Hepatocyte (in vitro differentiated cells): ENCODE data around the gene TMEM151A. TPM values are rescaled to one million over a fixed set of nuclear protein-coding genes. Genes with fewer than 3 reads are reported as not detected.

Source experiments
- DNase-seq: peaks from one replicate; pipeline ENCODE4 v3.0.0-alpha.2; 2016; ENCODE audit warnings: low spot score
- H2AFZ ChIP-seq: fragments of 200-600 bp; sonication (generic); 2 replicates; pipeline ENCODE4 v1.6.0; 2016; ENCODE audit warnings: antibody characterized with exemption, mild to moderate bottlenecking
- H3K27ac ChIP-seq: fragments of 200-600 bp; sonication (generic); 2 replicates; pipeline ENCODE4 v1.5.1; 2016; ENCODE audit warnings: mild to moderate bottlenecking
- H3K27me3 ChIP-seq: fragments of 200-600 bp; sonication (generic); 2 replicates; pipeline ENCODE4 v1.6.1; 2016
- H3K36me3 ChIP-seq: fragments of 200-600 bp; sonication (generic); replicated peaks from 2 replicates; pipeline ENCODE4 v1.5.1; 2016; ENCODE audit warnings: low read depth; ENCODE audit not compliant: insufficient read depth
- H3K4me1 ChIP-seq: fragments of 200-600 bp; sonication (generic); 2 replicates; pipeline ENCODE4 v1.5.1; 2016; ENCODE audit warnings: mild to moderate bottlenecking, moderate library complexity; ENCODE audit not compliant: insufficient read depth
- H3K4me2 ChIP-seq: fragments of 200-600 bp; sonication (generic); 2 replicates; pipeline ENCODE4 v1.6.0; 2016
- H3K4me3 ChIP-seq: fragments of 200-600 bp; sonication (generic); 2 replicates; pipeline ENCODE4 v1.5.1; 2016; ENCODE audit warnings: mild to moderate bottlenecking
- H3K79me2 ChIP-seq: fragments of 200-600 bp; sonication (generic); 2 replicates; pipeline ENCODE4 v1.6.0; 2017; ENCODE audit warnings: mild to moderate bottlenecking
- H3K9me2 ChIP-seq: fragments of 200-600 bp; sonication (generic); replicated peaks from 2 replicates; pipeline ENCODE4 v1.6.0; 2017; ENCODE audit warnings: mild to moderate bottlenecking; ENCODE audit not compliant: insufficient read depth
- H3K9me3 ChIP-seq: fragments of 200-600 bp; sonication (generic); 2 replicates; pipeline ENCODE4 v1.5.1; 2016; ENCODE audit warnings: low read depth, mild to moderate bottlenecking
- H4K20me1 ChIP-seq: fragments of 200-600 bp; sonication (generic); 2 replicates; pipeline ENCODE4 v1.6.0; 2016; ENCODE audit warnings: mild to moderate bottlenecking; ENCODE audit not compliant: insufficient read depth, poor library complexity, severe bottlenecking
- EZH2 ChIP-seq: fragments of 200-600 bp; sonication (generic); IDR thresholded peaks from 2 replicates; pipeline ENCODE4 v1.6.1; 2016; ENCODE audit warnings: antibody characterized with exemption, mild to moderate bottlenecking, borderline replicate concordance
- EZH2phosphoT487 ChIP-seq: fragments of 200-600 bp; sonication (generic); IDR thresholded peaks from one replicate; pipeline ENCODE4 v1.6.1; 2018; ENCODE audit warnings: antibody characterized with exemption, mild to moderate bottlenecking, low read depth, moderate library complexity; ENCODE audit not compliant: unreplicated experiment, severe bottlenecking
- WGBS: methylation state at CpG from one replicate; pipeline ENCODE4 v1.1.6; 2016; ENCODE audit warnings: low lambda C conversion rate; ENCODE audit errors: missing lambda C conversion rate; 5-methylcytosine and 5-hydroxymethylcytosine counted together
- polyA plus RNA-seq: library from polyadenylated mRNA; unstranded; fragments of >200 nt; fragmentation: Nextera tagmentation; extraction: Ambion mirVana; gene quantifications from 2 replicates; pipeline ENCODE4 v1.2.1, GENCODE V29; 2016
- total RNA-seq: library from RNA; depleted of rRNA; stranded (reverse); fragments of >200 nt; gene quantifications from 2 replicates; pipeline ENCODE4 v1.2.3, GENCODE V29; 2014
- TF ChIP-seq, protein P1 (sequence below): fragments of 200-600 bp; sonication (generic); IDR thresholded peaks from 2 replicates; pipeline ENCODE4 v1.5.1; 2016; ENCODE audit warnings: antibody characterized with exemption, mild to moderate bottlenecking; ENCODE audit not compliant: poor library complexity

TMEM151A gene
- total and polyA plus RNA-seq, 2 experiments from 2014 or later, result 21.4 to 36.4 TPM

- no peak overlapping the region for H2AFZ ChIP-seq
- no peaks in the 10 kb centered on the region for H3K36me3 ChIP-seq
- no peaks in the 10 kb centered on the region for H3K9me2 ChIP-seq
- no peak overlapping the region for H3K4me3 ChIP-seq
- H3K27ac ChIP-seq, result no peak overlapping the region
- TF ChIP-seq, protein P1, sequence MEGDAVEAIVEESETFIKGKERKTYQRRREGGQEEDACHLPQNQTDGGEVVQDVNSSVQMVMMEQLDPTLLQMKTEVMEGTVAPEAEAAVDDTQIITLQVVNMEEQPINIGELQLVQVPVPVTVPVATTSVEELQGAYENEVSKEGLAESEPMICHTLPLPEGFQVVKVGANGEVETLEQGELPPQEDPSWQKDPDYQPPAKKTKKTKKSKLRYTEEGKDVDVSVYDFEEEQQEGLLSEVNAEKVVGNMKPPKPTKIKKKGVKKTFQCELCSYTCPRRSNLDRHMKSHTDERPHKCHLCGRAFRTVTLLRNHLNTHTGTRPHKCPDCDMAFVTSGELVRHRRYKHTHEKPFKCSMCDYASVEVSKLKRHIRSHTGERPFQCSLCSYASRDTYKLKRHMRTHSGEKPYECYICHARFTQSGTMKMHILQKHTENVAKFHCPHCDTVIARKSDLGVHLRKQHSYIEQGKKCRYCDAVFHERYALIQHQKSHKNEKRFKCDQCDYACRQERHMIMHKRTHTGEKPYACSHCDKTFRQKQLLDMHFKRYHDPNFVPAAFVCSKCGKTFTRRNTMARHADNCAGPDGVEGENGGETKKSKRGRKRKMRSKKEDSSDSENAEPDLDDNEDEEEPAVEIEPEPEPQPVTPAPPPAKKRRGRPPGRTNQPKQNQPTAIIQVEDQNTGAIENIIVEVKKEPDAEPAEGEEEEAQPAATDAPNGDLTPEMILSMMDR, result no peak
- TF ChIP-seq EZH2phosphoT487, result no peak
- no peak for TF ChIP-seq EZH2
- peaks cover 7% of the 10 kb centered on the region for H3K4me1 ChIP-seq
- H3K9me3 ChIP-seq, result no peaks in the 10 kb centered on the region
- no peaks in the 10 kb centered on the region for H3K79me2 ChIP-seq
- H3K4me2 ChIP-seq, result no peak overlapping the region
- no peak for DNase-seq
- no peaks in the 10 kb centered on the region for H4K20me1 ChIP-seq
- 92% methylated on average over 30 of the region's 30 CpGs for WGBS
- H3K27me3 ChIP-seq, result peaks cover 30% of the 10 kb centered on the region
Observed at GRCh38 chr11:66293777-66294625, 2.3 kb downstream of the TMEM151A start.

DNA sequence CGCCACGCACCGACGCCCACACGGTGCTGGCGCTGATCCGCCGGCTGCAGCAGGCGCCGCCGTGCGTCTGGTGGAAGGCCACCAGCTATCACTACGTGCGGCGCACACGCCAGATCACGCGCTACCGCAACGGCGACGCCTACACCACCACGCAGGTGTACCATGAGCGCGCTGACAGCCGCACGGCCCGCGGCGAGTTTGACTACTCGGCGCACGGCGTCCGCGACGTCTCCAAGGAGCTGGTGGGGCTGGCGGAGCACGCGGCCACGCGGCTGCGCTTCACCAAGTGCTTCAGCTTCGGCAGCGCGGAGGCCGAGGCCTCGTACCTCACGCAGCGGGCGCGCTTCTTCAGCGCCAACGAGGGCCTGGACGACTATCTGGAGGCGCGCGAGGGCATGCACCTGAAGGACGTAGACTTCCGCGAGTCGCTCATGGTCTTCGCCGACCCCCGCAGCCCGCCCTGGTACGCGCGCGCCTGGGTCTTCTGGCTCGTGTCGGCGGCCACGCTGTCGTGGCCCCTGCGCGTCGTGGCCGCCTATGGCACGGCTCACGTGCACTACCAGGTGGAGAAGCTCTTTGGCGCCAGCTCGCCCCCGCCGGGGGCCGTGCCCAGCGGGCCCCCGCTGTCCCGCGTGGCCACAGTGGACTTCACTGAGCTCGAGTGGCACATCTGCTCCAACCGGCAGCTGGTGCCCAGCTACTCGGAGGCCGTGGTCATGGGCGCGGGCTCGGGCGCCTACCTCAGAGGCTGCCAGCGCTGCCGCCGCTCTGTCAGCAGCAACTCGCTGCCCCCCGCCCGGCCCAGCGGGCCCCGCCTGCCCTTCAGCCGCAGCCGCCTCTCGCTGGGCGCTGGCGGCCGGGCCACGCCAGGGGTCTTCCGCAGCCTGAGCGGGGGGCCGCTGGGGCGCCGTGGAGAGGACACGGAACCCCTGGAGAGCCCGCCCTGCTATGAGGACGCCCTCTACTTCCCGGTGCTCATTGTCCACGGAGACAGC, 3.2 kb downstream of the TMEM151A start:
- TF ChIP-seq, protein P1, result no peak
- Histone ChIP-seq H3K4me2 (no peak overlapping the region), H4K20me1 (no peaks in the 10 kb centered on the region), H3K27me3 (peaks cover 30% of the 10 kb centered on the region), H3K79me2 (no peaks in the 10 kb centered on the region), H3K4me3 (no peak overlapping the region), H3K27ac (no peak overlapping the region), H3K4me1 (peaks cover 6% of the 10 kb centered on the region), H3K9me2 (no peaks in the 10 kb centered on the region), H3K9me3 (no peaks in the 10 kb centered on the region), H2AFZ (no peak overlapping the region), H3K36me3 (no peaks in the 10 kb centered on the region)
- no peak for DNase-seq
- WGBS, result 98% methylated on average over 76 of the region's 123 CpGs

DNA sequence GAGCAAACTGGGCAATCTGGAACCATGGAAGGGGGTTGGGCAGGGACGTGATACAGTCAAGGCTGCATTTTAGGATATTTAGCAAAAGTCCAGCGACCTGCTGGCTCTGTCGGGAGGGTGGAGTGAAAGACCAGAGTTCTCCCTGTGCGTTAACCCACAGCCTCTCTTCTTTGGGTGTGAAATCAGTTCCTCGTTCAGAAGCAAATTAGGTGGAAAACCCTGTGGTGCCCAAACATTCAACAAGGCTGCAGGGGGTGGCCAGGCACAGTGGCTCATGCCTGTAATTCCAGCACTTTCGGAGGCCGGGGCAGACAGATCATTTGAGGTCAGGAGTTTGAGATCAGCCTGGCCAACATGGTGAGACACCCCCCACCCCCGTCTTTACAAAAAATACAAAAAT, 5.9 kb downstream of the TMEM151A start:
- no peak for TF ChIP-seq EZH2
- TF ChIP-seq, protein P1, result no peak
- TF ChIP-seq EZH2phosphoT487, result no peak
- no peak overlapping the region for H3K4me2 ChIP-seq
- H3K27ac ChIP-seq, result no peak overlapping the region
- no peaks in the 10 kb centered on the region for H3K36me3 ChIP-seq
- no peaks in the 10 kb centered on the region for H3K9me2 ChIP-seq
- DNase-seq, result no peak
- no peaks in the 10 kb centered on the region for H4K20me1 ChIP-seq
- H3K9me3 ChIP-seq, result no peaks in the 10 kb centered on the region
- H3K27me3 ChIP-seq, result peaks cover 14% of the 10 kb centered on the region
- H2AFZ ChIP-seq, result no peak overlapping the region
- 52% methylated on average over 8 of the region's 8 CpGs for WGBS
- H3K4me3 ChIP-seq, result no peak overlapping the region
- no peaks in the 10 kb centered on the region for H3K79me2 ChIP-seq
- H3K4me1 ChIP-seq, result no peaks in the 10 kb centered on the region
